ENCODE results near the gene DNLZ. TPM values are rescaled to one million over a fixed set of nuclear protein-coding genes. Genes with fewer than 3 reads are reported as not detected.

The DNLZ gene
- total and polyA plus RNA-seq, 4 donors: 2.0 to 7.1 (median 4.5) TPM

GRCh38 chr9:136355616-136356557 is 7.7 kb downstream of the DNLZ start:
- Histone ChIP-seq H3K9ac (ENCODE audit: low read depth in 1 of 2, low read length in 2 of 2) (no peak overlapping the region), H3K27me3 (ENCODE audit: control insufficient read depth in 4 of 4, insufficient read depth in 4 of 4, low read length in 3 of 4) (no peaks in the 10 kb centered on the region), H3K4me3 (ENCODE audit: low read depth in 1 of 3, low read length in 3 of 3) (no peak overlapping the region), H3K27ac (ENCODE audit: low read depth in 1 of 2, low read length in 2 of 2) (no peak overlapping the region), H3K4me1 (ENCODE audit: control insufficient read depth in 4 of 4, insufficient read depth in 4 of 4, low read length in 3 of 4) (peaks cover 0 to 5% (median 1%) of the 10 kb centered on the region in 4 donors), H3K9me3 (ENCODE audit: control insufficient read depth in 4 of 4, low read length in 3 of 4) (no peaks in the 10 kb centered on the region), H3K36me3 (ENCODE audit: control insufficient read depth in 4 of 4, insufficient read depth in 3 of 4, low read depth in 1 of 4, low read length in 3 of 4) (peaks cover 0 to 1% (median 0%) of the 10 kb centered on the region in 4 donors)
- TF ChIP-seq HNF4A (conservative IDR thresholded peaks at IDR 0.05) (no peak), EGR1 (IDR thresholded peaks at IDR 0.05; ENCODE audit: low read depth in 2 of 2) (no peak), TAF1 (conservative IDR thresholded peaks at IDR 0.05) (no peak), JUND (IDR thresholded peaks at IDR 0.05) (no peak), NR2F2 (IDR thresholded peaks at IDR 0.05) (no peak)
- no peak for DNase-seq (ENCODE audit: low spot score)
- WGBS: 64% methylated on average over 54 of the region's 54 CpGs

- H3K27ac ChIP-seq (ENCODE audit: low read depth in 1 of 2, low read length in 2 of 2): no peak overlapping the region
- H3K4me3 ChIP-seq (ENCODE audit: low read depth in 1 of 3, low read length in 3 of 3): no peak overlapping the region
These were observed 8.9 kb downstream of the DNLZ start for GRCh38 chr9:136354592-136355085.

More at GRCh38 chr9:136354592-136355085, 8.9 kb downstream of the DNLZ start:
- Histone ChIP-seq H3K4me1 (ENCODE audit: control insufficient read depth in 4 of 4, insufficient read depth in 4 of 4, low read length in 3 of 4) (peaks cover 0 to 5% (median 1%) of the 10 kb centered on the region in 4 donors), H3K27me3 (ENCODE audit: control insufficient read depth in 4 of 4, insufficient read depth in 4 of 4, low read length in 3 of 4) (no peaks in the 10 kb centered on the region), H3K9me3 (ENCODE audit: control insufficient read depth in 4 of 4, low read length in 3 of 4) (no peaks in the 10 kb centered on the region), H3K36me3 (ENCODE audit: control insufficient read depth in 4 of 4, insufficient read depth in 3 of 4, low read depth in 1 of 4, low read length in 3 of 4) (no peaks in the 10 kb centered on the region), H3K9ac (ENCODE audit: low read depth in 1 of 2, low read length in 2 of 2) (no peak overlapping the region)
- WGBS: 49% methylated on average over 17 of the region's 17 CpGs
- TF ChIP-seq HNF4G (IDR thresholded peaks at IDR 0.05) (no peak), TAF1 (conservative IDR thresholded peaks at IDR 0.05) (no peak), MAX (IDR thresholded peaks at IDR 0.05) (no peak), REST (IDR thresholded peaks at IDR 0.05) (no peak), RXRA (IDR thresholded peaks at IDR 0.05) (no peak), SP1 (IDR thresholded peaks at IDR 0.05) (no peak), RAD21 (IDR thresholded peaks at IDR 0.05) (no peak), FOXA2 (IDR thresholded peaks at IDR 0.05) (no peak), NR2F2 (IDR thresholded peaks at IDR 0.05) (no peak), HNF4A (conservative IDR thresholded peaks at IDR 0.05) (no peak), ZBTB33 (IDR thresholded peaks at IDR 0.05) (no peak), EGR1 (IDR thresholded peaks at IDR 0.05; ENCODE audit: low read depth in 2 of 2) (no peak), JUND (IDR thresholded peaks at IDR 0.05) (no peak), GABPA (IDR thresholded peaks at IDR 0.05 in 1 of 2, conservative IDR thresholded peaks at IDR 0.05 in 1 of 2) (no peak), FOXA1 (IDR thresholded peaks at IDR 0.05) (no peak), YY1 (IDR thresholded peaks at IDR 0.05) (no peak)
- TF ChIP-seq, protein P1, sequence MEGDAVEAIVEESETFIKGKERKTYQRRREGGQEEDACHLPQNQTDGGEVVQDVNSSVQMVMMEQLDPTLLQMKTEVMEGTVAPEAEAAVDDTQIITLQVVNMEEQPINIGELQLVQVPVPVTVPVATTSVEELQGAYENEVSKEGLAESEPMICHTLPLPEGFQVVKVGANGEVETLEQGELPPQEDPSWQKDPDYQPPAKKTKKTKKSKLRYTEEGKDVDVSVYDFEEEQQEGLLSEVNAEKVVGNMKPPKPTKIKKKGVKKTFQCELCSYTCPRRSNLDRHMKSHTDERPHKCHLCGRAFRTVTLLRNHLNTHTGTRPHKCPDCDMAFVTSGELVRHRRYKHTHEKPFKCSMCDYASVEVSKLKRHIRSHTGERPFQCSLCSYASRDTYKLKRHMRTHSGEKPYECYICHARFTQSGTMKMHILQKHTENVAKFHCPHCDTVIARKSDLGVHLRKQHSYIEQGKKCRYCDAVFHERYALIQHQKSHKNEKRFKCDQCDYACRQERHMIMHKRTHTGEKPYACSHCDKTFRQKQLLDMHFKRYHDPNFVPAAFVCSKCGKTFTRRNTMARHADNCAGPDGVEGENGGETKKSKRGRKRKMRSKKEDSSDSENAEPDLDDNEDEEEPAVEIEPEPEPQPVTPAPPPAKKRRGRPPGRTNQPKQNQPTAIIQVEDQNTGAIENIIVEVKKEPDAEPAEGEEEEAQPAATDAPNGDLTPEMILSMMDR (IDR thresholded peaks at IDR 0.05; ENCODE audit: low read depth, low read length, missing input control): no peak
- TF ChIP-seq, protein P2, sequence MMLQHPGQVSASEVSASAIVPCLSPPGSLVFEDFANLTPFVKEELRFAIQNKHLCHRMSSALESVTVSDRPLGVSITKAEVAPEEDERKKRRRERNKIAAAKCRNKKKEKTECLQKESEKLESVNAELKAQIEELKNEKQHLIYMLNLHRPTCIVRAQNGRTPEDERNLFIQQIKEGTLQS (IDR thresholded peaks at IDR 0.05): no peak
- DNase-seq (ENCODE audit: low spot score): no peak
